ENCODE data around the gene SRRM4.
"Not testable (repeated sequence)": the region's sequence is repeated elsewhere in the genome, so short reads cannot be mapped to it uniquely, and the experiment has no call there.

Gene SRRM4

DNA sequence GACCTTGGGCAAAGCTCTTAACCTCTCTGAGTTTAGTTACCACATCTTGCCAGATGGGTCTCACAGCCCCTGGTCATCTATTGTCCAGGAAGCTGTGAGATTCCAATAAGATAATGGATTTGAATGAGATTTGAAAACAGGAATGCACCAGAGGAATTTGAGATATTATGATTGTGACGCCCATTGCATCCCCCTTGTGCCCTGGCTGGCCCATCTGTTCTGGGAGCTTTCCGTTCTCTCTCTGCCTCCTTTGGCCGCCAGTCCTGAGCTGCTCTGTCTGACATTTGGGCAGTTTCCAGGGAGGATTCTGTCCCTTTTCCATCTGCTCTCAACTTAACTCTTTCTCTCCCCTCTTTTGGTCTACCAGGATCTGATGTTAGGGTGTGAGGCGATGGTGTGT is 24.6 kb downstream of the SRRM4 start:
- CTCF ChIA-PET = no interaction called here
- no peak for DNase-seq (ENCODE audit: low read depth, low spot score)
- POLR2A ChIA-PET = no interaction called here
- TF ChIP-seq CTCF (IDR thresholded peaks at IDR 0.05; ENCODE audit: insufficient read depth, low read length, missing control alignments) = no peak
- H3K4me3 ChIP-seq (ENCODE audit: low read depth, low read length) = no peak overlapping the region

DNA sequence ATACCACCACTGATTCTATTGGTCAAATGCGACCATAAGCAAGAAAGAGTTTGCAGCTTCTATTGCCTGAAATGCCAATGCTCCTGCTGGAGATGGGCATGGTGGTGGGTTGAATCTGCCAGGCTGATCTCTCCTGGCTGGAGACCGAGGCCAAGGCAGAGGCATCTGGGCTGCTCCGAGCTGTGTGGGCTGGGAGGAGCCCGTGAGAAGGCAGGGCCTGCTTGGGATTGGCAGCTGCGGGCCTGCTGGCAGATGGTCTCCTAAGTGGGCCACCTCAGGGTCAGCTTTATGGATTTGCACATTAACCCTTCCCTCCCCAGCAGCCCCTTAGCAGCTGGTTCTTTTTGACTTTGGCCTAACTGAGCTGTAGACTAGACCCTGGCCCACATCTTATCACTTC is 25.4 kb downstream of the SRRM4 start:
- CTCF ChIA-PET = no interaction called here
- no peak for DNase-seq (ENCODE audit: low read depth, low spot score)
- H3K4me3 ChIP-seq (ENCODE audit: low read depth, low read length) = no peak overlapping the region
- POLR2A ChIA-PET = no interaction called here
- no peak for TF ChIP-seq CTCF (IDR thresholded peaks at IDR 0.05; ENCODE audit: insufficient read depth, low read length, missing control alignments)

DNA sequence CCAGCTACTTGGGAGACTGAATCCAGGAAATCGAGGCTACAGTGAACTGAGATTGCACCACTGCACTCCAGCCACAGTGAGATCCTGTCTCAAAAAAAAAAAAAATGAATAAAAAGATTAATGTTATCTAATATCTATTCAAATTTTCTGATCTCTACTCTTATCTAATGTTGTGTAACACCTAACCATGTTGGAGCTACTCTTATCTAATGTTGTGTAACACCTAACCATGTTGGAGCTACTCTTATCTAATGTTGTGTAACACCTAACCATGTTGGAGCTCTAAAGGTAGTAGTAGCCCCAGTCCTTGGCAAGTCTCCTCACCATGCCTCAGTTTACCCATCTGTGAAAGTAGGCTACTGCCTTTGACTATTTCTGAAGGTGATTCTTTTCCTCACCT is 26.9 kb downstream of the SRRM4 start:
- DNase-seq (ENCODE audit: low read depth, low spot score); H3K4me3 ChIP-seq (ENCODE audit: low read depth, low read length); CTCF ChIA-PET; POLR2A ChIA-PET: not testable (repeated sequence)

DNA sequence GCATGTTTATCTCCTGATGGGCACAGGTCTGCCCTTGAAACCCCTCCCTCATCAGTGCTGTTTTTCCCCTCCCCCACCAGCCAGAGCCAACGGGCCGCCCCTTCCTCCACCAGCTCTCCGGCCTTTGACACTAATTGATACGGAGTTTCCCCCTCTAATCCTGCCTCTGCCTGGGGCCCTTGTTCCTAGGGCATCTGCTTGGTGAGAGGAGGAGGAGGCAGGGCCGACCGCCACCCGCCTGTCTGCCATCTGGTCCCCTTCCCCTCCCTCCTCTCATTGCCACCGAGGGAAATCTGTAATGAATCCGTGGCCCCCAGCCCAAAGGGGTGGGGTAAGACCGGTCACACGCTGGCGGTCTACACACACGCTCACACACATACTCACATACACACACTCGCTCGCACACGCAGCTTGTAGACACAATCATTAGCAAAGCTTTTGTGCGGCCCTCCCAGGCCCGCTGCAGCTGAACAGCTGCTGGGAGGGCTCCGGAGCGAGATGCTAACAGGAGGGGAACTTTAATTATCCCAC is 27.4 kb downstream of the SRRM4 start:
- TF ChIP-seq CTCF (IDR thresholded peaks at IDR 0.05; ENCODE audit: insufficient read depth, low read length, missing control alignments) = no peak
- POLR2A ChIA-PET = no interaction called here
- DNase-seq (ENCODE audit: low read depth, low spot score) = no peak
- H3K4me3 ChIP-seq (ENCODE audit: low read depth, low read length) = no peak overlapping the region
- CTCF ChIA-PET = no interaction called here

GRCh38 chr12:119011231-119011630 is 29.9 kb downstream of the SRRM4 start:
- no peak overlapping the region for H3K4me3 ChIP-seq (ENCODE audit: low read depth, low read length)
- no peak for TF ChIP-seq CTCF (IDR thresholded peaks at IDR 0.05; ENCODE audit: insufficient read depth, low read length, missing control alignments)
- no peak for DNase-seq (ENCODE audit: low read depth, low spot score)
- CTCF ChIA-PET = no interaction called here
- POLR2A ChIA-PET = no interaction called here

- ChIA-PET POLR2A (no interaction called here), CTCF (no interaction called here)
- TF ChIP-seq CTCF (IDR thresholded peaks at IDR 0.05; ENCODE audit: insufficient read depth, low read length, missing control alignments) = no peak
- no peak overlapping the region for H3K4me3 ChIP-seq (ENCODE audit: low read depth, low read length)
- DNase-seq (ENCODE audit: low read depth, low spot score) = no peak
These were observed 30.8 kb downstream of the SRRM4 start for GRCh38 chr12:119012179-119012578.

- no peak for DNase-seq (ENCODE audit: low read depth, low spot score)
- POLR2A ChIA-PET = no interaction called here
- no peak overlapping the region for H3K4me3 ChIP-seq (ENCODE audit: low read depth, low read length)
- TF ChIP-seq CTCF (IDR thresholded peaks at IDR 0.05; ENCODE audit: insufficient read depth, low read length, missing control alignments) = no peak
- CTCF ChIA-PET = no interaction called here
These were observed 31.7 kb downstream of the SRRM4 start for GRCh38 chr12:119013023-119013422.
